ENCODE data around the gene CLDND2.
"Not testable (repeated sequence)": the region's sequence is repeated elsewhere in the genome, so short reads cannot be mapped to it uniquely, and the experiment has no call there.

CLDND2 gene

GRCh38 chr19:51398096-51398704, 29.4 kb upstream of the CLDND2 start:
- Histone ChIP-seq H3K27me3 (ENCODE audit: control insufficient read depth in 1 of 2, insufficient read depth in 2 of 2, low read length in 2 of 2) (no peaks in the 10 kb centered on the region), H3K9ac (ENCODE audit: low read length in 2 of 2) (no peak overlapping the region), H3K36me3 (ENCODE audit: control insufficient read depth in 2 of 2, insufficient read depth in 2 of 2, low read length in 2 of 2) (no peaks in the 10 kb centered on the region), H3K4me3 (ENCODE audit: low read length in 2 of 2) (no peak overlapping the region), H3K27ac (ENCODE audit: low read length) (no peak overlapping the region), H3K9me3 (ENCODE audit: control insufficient read depth in 2 of 2, low read length in 2 of 2) (peaks cover 4 to 6% of the 10 kb centered on the region in 2 donors), H3K4me1 (ENCODE audit: control insufficient read depth, insufficient read depth, low read length) (peaks cover 11% of the 10 kb centered on the region)

GRCh38 chr19:51397453-51397852, 28.6 kb upstream of the CLDND2 start:
- not testable (repeated sequence) for H3K27me3 ChIP-seq (ENCODE audit: control insufficient read depth in 1 of 2, insufficient read depth in 2 of 2, low read length in 2 of 2); H3K36me3 ChIP-seq (ENCODE audit: control insufficient read depth in 2 of 2, insufficient read depth in 2 of 2, low read length in 2 of 2)

GRCh38 chr19:51396175-51396574, 27.4 kb upstream of the CLDND2 start:
- H3K36me3 ChIP-seq (ENCODE audit: control insufficient read depth in 2 of 2, insufficient read depth in 2 of 2, low read length in 2 of 2): no peaks in the 10 kb centered on the region
- no peak overlapping the region for H3K9ac ChIP-seq (ENCODE audit: low read length in 2 of 2)
- no peaks in the 10 kb centered on the region for H3K27me3 ChIP-seq (ENCODE audit: control insufficient read depth in 1 of 2, insufficient read depth in 2 of 2, low read length in 2 of 2)
- H3K27ac ChIP-seq (ENCODE audit: low read length): no peak overlapping the region
- H3K9me3 ChIP-seq (ENCODE audit: control insufficient read depth in 2 of 2, low read length in 2 of 2): no peaks in the 10 kb centered on the region
- no peak overlapping the region for H3K4me3 ChIP-seq (ENCODE audit: low read length in 2 of 2)
- H3K4me1 ChIP-seq (ENCODE audit: control insufficient read depth, insufficient read depth, low read length): peaks cover 11% of the 10 kb centered on the region

More at GRCh38 chr19:51397453-51397852, 28.6 kb upstream of the CLDND2 start:
- not testable (repeated sequence) for H3K9me3 ChIP-seq (ENCODE audit: control insufficient read depth in 2 of 2, low read length in 2 of 2); H3K4me3 ChIP-seq (ENCODE audit: low read length in 2 of 2); H3K27ac ChIP-seq (ENCODE audit: low read length); H3K9ac ChIP-seq (ENCODE audit: low read length in 2 of 2)
- peaks cover 11% of the 10 kb centered on the region for H3K4me1 ChIP-seq (ENCODE audit: control insufficient read depth, insufficient read depth, low read length)

- no peaks in the 10 kb centered on the region for H3K9me3 ChIP-seq (ENCODE audit: control insufficient read depth in 2 of 2, low read length in 2 of 2)
- H3K27ac ChIP-seq (ENCODE audit: low read length): peak overlapping the region; percentile 77
- H3K9ac ChIP-seq (ENCODE audit: low read length in 2 of 2): peak overlapping the region; percentile 74 to 86
- H3K36me3 ChIP-seq (ENCODE audit: control insufficient read depth in 2 of 2, insufficient read depth in 2 of 2, low read length in 2 of 2): no peaks in the 10 kb centered on the region
- H3K4me1 ChIP-seq (ENCODE audit: control insufficient read depth, insufficient read depth, low read length): peaks cover 11% of the 10 kb centered on the region
- peak overlapping the region; percentile 65 to 75 for H3K4me3 ChIP-seq (ENCODE audit: low read length in 2 of 2)
- H3K27me3 ChIP-seq (ENCODE audit: control insufficient read depth in 1 of 2, insufficient read depth in 2 of 2, low read length in 2 of 2): peaks cover 0 to 3% of the 10 kb centered on the region in 2 donors
Observed at GRCh38 chr19:51394050-51394836, 25.4 kb upstream of the CLDND2 start.

GRCh38 chr19:51392701-51393100, 23.9 kb upstream of the CLDND2 start:
- Histone ChIP-seq H3K27me3 (ENCODE audit: control insufficient read depth in 1 of 2, insufficient read depth in 2 of 2, low read length in 2 of 2) (peaks cover 0 to 3% of the 10 kb centered on the region in 2 donors), H3K9me3 (ENCODE audit: control insufficient read depth in 2 of 2, low read length in 2 of 2) (no peaks in the 10 kb centered on the region), H3K9ac (ENCODE audit: low read length in 2 of 2) (no peak overlapping the region), H3K4me3 (ENCODE audit: low read length in 2 of 2) (no peak overlapping the region), H3K36me3 (ENCODE audit: control insufficient read depth in 2 of 2, insufficient read depth in 2 of 2, low read length in 2 of 2) (no peaks in the 10 kb centered on the region), H3K27ac (ENCODE audit: low read length) (no peak overlapping the region), H3K4me1 (ENCODE audit: control insufficient read depth, insufficient read depth, low read length) (peaks cover 11% of the 10 kb centered on the region)

GRCh38 chr19:51391073-51391611, 22.3 kb upstream of the CLDND2 start:
- Histone ChIP-seq H3K36me3 (ENCODE audit: control insufficient read depth in 2 of 2, insufficient read depth in 2 of 2, low read length in 2 of 2) (no peaks in the 10 kb centered on the region), H3K27ac (ENCODE audit: low read length) (no peak overlapping the region), H3K9me3 (ENCODE audit: control insufficient read depth in 2 of 2, low read length in 2 of 2) (no peaks in the 10 kb centered on the region), H3K9ac (ENCODE audit: low read length in 2 of 2) (no peak overlapping the region), H3K4me3 (ENCODE audit: low read length in 2 of 2) (no peak overlapping the region), H3K4me1 (ENCODE audit: control insufficient read depth, insufficient read depth, low read length) (peaks cover 11% of the 10 kb centered on the region), H3K27me3 (ENCODE audit: control insufficient read depth in 1 of 2, insufficient read depth in 2 of 2, low read length in 2 of 2) (peaks cover 0 to 3% of the 10 kb centered on the region in 2 donors)

- no peak overlapping the region for H3K4me3 ChIP-seq (ENCODE audit: low read length in 2 of 2)
- H3K9me3 ChIP-seq (ENCODE audit: control insufficient read depth in 2 of 2, low read length in 2 of 2): no peaks in the 10 kb centered on the region
- H3K27me3 ChIP-seq (ENCODE audit: control insufficient read depth in 1 of 2, insufficient read depth in 2 of 2, low read length in 2 of 2): peaks cover 0 to 3% of the 10 kb centered on the region in 2 donors
- H3K9ac ChIP-seq (ENCODE audit: low read length in 2 of 2): no peak overlapping the region
- H3K36me3 ChIP-seq (ENCODE audit: control insufficient read depth in 2 of 2, insufficient read depth in 2 of 2, low read length in 2 of 2): no peaks in the 10 kb centered on the region
- peaks cover 5% of the 10 kb centered on the region for H3K4me1 ChIP-seq (ENCODE audit: control insufficient read depth, insufficient read depth, low read length)
- no peak overlapping the region for H3K27ac ChIP-seq (ENCODE audit: low read length)
Observed at GRCh38 chr19:51389143-51389542, 20.3 kb upstream of the CLDND2 start.

- Histone ChIP-seq H3K27ac (ENCODE audit: low read length) (no peak within 1 kb of the TSS), H3K27me3 (ENCODE audit: control insufficient read depth in 1 of 2, insufficient read depth in 2 of 2, low read length in 2 of 2) (peaks cover 0 to 3% of the 10 kb centered on the region in 2 donors), H3K9ac (ENCODE audit: low read length in 2 of 2) (no peak within 1 kb of the TSS), H3K36me3 (ENCODE audit: control insufficient read depth in 2 of 2, insufficient read depth in 2 of 2, low read length in 2 of 2) (no peaks in the 10 kb centered on the region), H3K4me3 (ENCODE audit: low read length in 2 of 2) (no peak within 1 kb of the TSS), H3K4me1 (ENCODE audit: control insufficient read depth, insufficient read depth, low read length) (no peaks in the 10 kb centered on the region), H3K9me3 (ENCODE audit: control insufficient read depth in 2 of 2, low read length in 2 of 2) (no peaks in the 10 kb centered on the region)
Observed at GRCh38 chr19:51387924-51388389, 19.2 kb upstream of the CLDND2 start, which contains the start of gene LIM2. LIM2 (minus strand) TSS chr19:51387974; CDS start chr19:51387443, 531 bp downstream.

- Histone ChIP-seq H3K27ac (ENCODE audit: low read length) (no peak overlapping the region), H3K36me3 (ENCODE audit: control insufficient read depth in 2 of 2, insufficient read depth in 2 of 2, low read length in 2 of 2) (no peaks in the 10 kb centered on the region), H3K9me3 (ENCODE audit: control insufficient read depth in 2 of 2, low read length in 2 of 2) (no peaks in the 10 kb centered on the region), H3K4me3 (ENCODE audit: low read length in 2 of 2) (no peak overlapping the region), H3K27me3 (ENCODE audit: control insufficient read depth in 1 of 2, insufficient read depth in 2 of 2, low read length in 2 of 2) (peaks cover 0 to 3% of the 10 kb centered on the region in 2 donors), H3K4me1 (ENCODE audit: control insufficient read depth, insufficient read depth, low read length) (no peaks in the 10 kb centered on the region), H3K9ac (ENCODE audit: low read length in 2 of 2) (no peak overlapping the region)
Observed at GRCh38 chr19:51386882-51387520, 18.2 kb upstream of the CLDND2 start.

GRCh38 chr19:51382004-51382403, 13.2 kb upstream of the CLDND2 start:
- H3K27ac ChIP-seq (ENCODE audit: low read length): no peak overlapping the region
- peaks cover 3 to 5% of the 10 kb centered on the region in 2 donors for H3K9me3 ChIP-seq (ENCODE audit: control insufficient read depth in 2 of 2, low read length in 2 of 2)

More at GRCh38 chr19:51382004-51382403, 13.2 kb upstream of the CLDND2 start:
- no peaks in the 10 kb centered on the region for H3K4me1 ChIP-seq (ENCODE audit: control insufficient read depth, insufficient read depth, low read length)
- H3K9ac ChIP-seq (ENCODE audit: low read length in 2 of 2): no peak overlapping the region
- no peak overlapping the region for H3K4me3 ChIP-seq (ENCODE audit: low read length in 2 of 2)
- H3K36me3 ChIP-seq (ENCODE audit: control insufficient read depth in 2 of 2, insufficient read depth in 2 of 2, low read length in 2 of 2): no peaks in the 10 kb centered on the region
- H3K27me3 ChIP-seq (ENCODE audit: control insufficient read depth in 1 of 2, insufficient read depth in 2 of 2, low read length in 2 of 2): no peaks in the 10 kb centered on the region

Measured in stomach smooth muscle (tissue), 2 donors.